H9 (cell line): Measurements from ENCODE around the gene OPN1MW. TPM values are rescaled to one million over a fixed set of nuclear protein-coding genes. Genes with fewer than 3 reads are reported as not detected.
"Not testable (repeated sequence)": the region's sequence is repeated elsewhere in the genome, so short reads cannot be mapped to it uniquely, and the experiment has no call there.

Source experiments
- DNase-seq: peaks from one replicate; pipeline ENCODE4 v3.0.0-alpha.2; 2017
- H2AFZ ChIP-seq: one replicate; pipeline ENCODE4 v1.6.1; 2013; ENCODE audit warnings: mild to moderate bottlenecking, low read length, control low read depth, moderate library complexity
- H2AK5ac ChIP-seq: 2 replicates; pipeline ENCODE4 v1.6.1; 2013; ENCODE audit warnings: low read length, control low read depth, mixed read lengths; ENCODE audit not compliant: insufficient read length
- H2BK120ac ChIP-seq: one replicate; pipeline ENCODE4 v1.6.1; 2013; ENCODE audit warnings: low read depth, mild to moderate bottlenecking, low read length, control low read depth, inconsistent platforms; ENCODE audit not compliant: poor library complexity, severe bottlenecking
- H2BK12ac ChIP-seq: 2 replicates; pipeline ENCODE4 v1.6.1; 2013; ENCODE audit warnings: low read length, control low read depth, mixed read lengths, low read depth; ENCODE audit not compliant: insufficient read length
- H2BK15ac ChIP-seq: 2 replicates; pipeline ENCODE4 v1.6.1; 2013; ENCODE audit warnings: low read depth, low read length, control low read depth
- H2BK20ac ChIP-seq: one replicate; pipeline ENCODE4 v1.6.1; 2013; ENCODE audit warnings: low read depth, mild to moderate bottlenecking, low read length, control low read depth, inconsistent platforms; ENCODE audit not compliant: poor library complexity, severe bottlenecking
- H2BK5ac ChIP-seq: 2 replicates; pipeline ENCODE4 v1.6.1; 2013; ENCODE audit warnings: low read length, control low read depth, mixed read lengths; ENCODE audit not compliant: insufficient read length
- H3K14ac ChIP-seq: 2 replicates; pipeline ENCODE4 v1.6.1; 2013; ENCODE audit warnings: low read length, control low read depth; ENCODE audit not compliant: insufficient read depth
- H3K18ac ChIP-seq: 2 replicates; pipeline ENCODE4 v1.6.1; 2013; ENCODE audit warnings: low read depth, mild to moderate bottlenecking, mixed read lengths, low read length, control low read depth; ENCODE audit not compliant: insufficient read length
- H3K23ac ChIP-seq: 2 replicates; pipeline ENCODE4 v1.6.1; 2013; ENCODE audit warnings: low read length, control low read depth, mixed read lengths, low read depth; ENCODE audit not compliant: insufficient read length
- H3K23me2 ChIP-seq: 2 replicates; pipeline ENCODE4 v1.6.1; 2013; ENCODE audit warnings: low read depth, mild to moderate bottlenecking, mixed read lengths, low read length, control low read depth; ENCODE audit not compliant: insufficient read length, poor library complexity, severe bottlenecking
- H3K27ac ChIP-seq: 2 replicates; pipeline ENCODE4 v1.5.1; 2013; ENCODE audit warnings: low read length, control low read depth, mixed read lengths, low read depth; ENCODE audit not compliant: insufficient read length
- H3K27me3 ChIP-seq: 2 replicates; pipeline ENCODE4 v1.6.1; 2013; ENCODE audit warnings: low read length, control low read depth, inconsistent platforms; ENCODE audit not compliant: insufficient read depth
- H3K4ac ChIP-seq: 2 replicates; pipeline ENCODE4 v1.6.1; 2013; ENCODE audit warnings: low read depth, mild to moderate bottlenecking, control low read depth, inconsistent platforms, low read length, moderate library complexity
- H3K4me1 ChIP-seq: 2 replicates; pipeline ENCODE4 v1.6.1; 2013; ENCODE audit warnings: low read length, control low read depth, inconsistent platforms; ENCODE audit not compliant: insufficient read depth
- H3K4me2 ChIP-seq: 2 replicates; pipeline ENCODE4 v1.6.1; 2013; ENCODE audit warnings: low read length, control low read depth, mixed read lengths; ENCODE audit not compliant: insufficient read length, insufficient read depth
- H3K56ac ChIP-seq: 2 replicates; pipeline ENCODE4 v1.6.1; 2013; ENCODE audit warnings: low read depth, mild to moderate bottlenecking, mixed read lengths, low read length, control low read depth; ENCODE audit not compliant: insufficient read length
- H3K79me1 ChIP-seq: 2 replicates; pipeline ENCODE4 v1.6.1; 2013; ENCODE audit warnings: low read depth, mild to moderate bottlenecking, moderate library complexity, low read length, control low read depth, inconsistent platforms; ENCODE audit not compliant: insufficient read depth, poor library complexity, severe bottlenecking
- H3K79me2 ChIP-seq: 2 replicates; pipeline ENCODE4 v1.6.1; 2013; ENCODE audit warnings: low read length, control low read depth, inconsistent platforms; ENCODE audit not compliant: insufficient read depth
- H3K9ac ChIP-seq: 2 replicates; pipeline ENCODE4 v1.6.1; 2013; ENCODE audit warnings: low read length, control low read depth, mixed read lengths; ENCODE audit not compliant: insufficient read length; ENCODE audit errors: extremely low read depth
- H3K9me3 ChIP-seq: one replicate; pipeline ENCODE4 v1.6.1; 2013; ENCODE audit warnings: low read depth, low read length, inconsistent platforms; ENCODE audit not compliant: control insufficient read depth
- H3T11ph ChIP-seq: one replicate; pipeline ENCODE4 v1.6.1; 2013; ENCODE audit warnings: mild to moderate bottlenecking, low read length, control low read depth, inconsistent platforms
- H4K20me1 ChIP-seq: one replicate; pipeline ENCODE4 v1.6.1; 2013; ENCODE audit not compliant: control insufficient read depth, insufficient read length, insufficient read depth
- H4K5ac ChIP-seq: 2 replicates; pipeline ENCODE4 v1.6.1; 2013; ENCODE audit warnings: low read depth, mild to moderate bottlenecking, mixed read lengths, low read length, control low read depth; ENCODE audit not compliant: insufficient read length
- H4K8ac ChIP-seq: replicated peaks from 2 replicates; pipeline ENCODE4 v1.6.1; 2013; ENCODE audit warnings: low read length, control low read depth, mixed read lengths, low read depth; ENCODE audit not compliant: insufficient read length
- H4K91ac ChIP-seq: 2 replicates; pipeline ENCODE4 v1.6.1; 2013; ENCODE audit warnings: low read depth, mild to moderate bottlenecking, moderate library complexity, mixed read lengths, low read length, control low read depth; ENCODE audit not compliant: insufficient read length
- H3K27ac Mint-ChIP-seq, 3 experiments: 2 replicates in 2 of 3; 3 replicates in 1 of 3; pipeline ENCODE4 v1.8.0; 2020 to 2021; ENCODE audit warnings: mixed read lengths in 3 of 3, mild to moderate bottlenecking in 1 of 3, moderate library complexity in 1 of 3
- H3K27me3 Mint-ChIP-seq: 2 replicates; pipeline ENCODE4 v1.8.0; 2021; ENCODE audit warnings: low read depth, mild to moderate bottlenecking, moderate library complexity, mixed read lengths
- H3K36me3 Mint-ChIP-seq, 3 experiments: 2 replicates in 2 of 3; 3 replicates in 1 of 3; pipeline ENCODE4 v1.8.0; 2020 to 2021; ENCODE audit warnings: low read depth in 3 of 3, mixed read lengths in 3 of 3; ENCODE audit not compliant: insufficient read depth in 1 of 3
- H3K4me1 Mint-ChIP-seq, 2 experiments: 2 replicates each; pipeline ENCODE4 v1.8.0; 2020; ENCODE audit warnings: mixed read lengths in 2 of 2
- H3K4me3 Mint-ChIP-seq, 2 experiments: 2 replicates in 1 of 2; 3 replicates in 1 of 2; pipeline ENCODE4 v1.8.0; 2020 to 2021; ENCODE audit warnings: mild to moderate bottlenecking in 2 of 2, mixed read lengths in 2 of 2, moderate library complexity in 1 of 2
- H3K9me3 Mint-ChIP-seq, 2 experiments: 2 replicates in 1 of 2; 3 replicates in 1 of 2; pipeline ENCODE4 v1.8.0; 2020; ENCODE audit warnings: mild to moderate bottlenecking in 2 of 2, mixed read lengths in 2 of 2, moderate library complexity in 1 of 2
- WGBS: extraction: QIAGEN DNeasy Blood & Tissue Kit; methylation state at CpG from one replicate; pipeline ENCODE4 v1.1.7; 2013; ENCODE audit warnings: missing lambda C conversion rate, low lambda C conversion rate, mixed read lengths; ENCODE audit not compliant: insufficient read length; ENCODE audit errors: extremely low coverage; 5-methylcytosine and 5-hydroxymethylcytosine counted together
- total RNA-seq: library from RNA; stranded (reverse); gene quantifications from 2 replicates; pipeline ENCODE4 v1.2.1, GENCODE V29; 2021

Gene OPN1MW
- total RNA-seq, 1 experiment from 2014 or later = not detected

GRCh38 chrX:154225292-154225691 lies 42.9 kb downstream of the OPN1MW start:
- not testable (repeated sequence) for H3K79me2 ChIP-seq, H2AFZ ChIP-seq, H3K9me3 ChIP-seq, H3K36me3 Mint-ChIP-seq, H3K27me3 ChIP-seq, H2BK12ac ChIP-seq, H3K56ac ChIP-seq, H2BK120ac ChIP-seq, H3K14ac ChIP-seq, H3K4ac ChIP-seq, H3K23me2 ChIP-seq, H3K4me1 ChIP-seq, H3T11ph ChIP-seq, H3K27ac ChIP-seq, DNase-seq, H4K8ac ChIP-seq, H3K4me1 Mint-ChIP-seq, H2BK20ac ChIP-seq, H3K4me2 ChIP-seq, H3K9ac ChIP-seq, H4K20me1 ChIP-seq, H3K27me3 Mint-ChIP-seq, H3K18ac ChIP-seq, H3K9me3 Mint-ChIP-seq, H3K27ac Mint-ChIP-seq, H4K91ac ChIP-seq, H3K79me1 ChIP-seq, H2BK5ac ChIP-seq, H3K4me3 Mint-ChIP-seq, H4K5ac ChIP-seq, H2AK5ac ChIP-seq, H3K23ac ChIP-seq, H2BK15ac ChIP-seq
- WGBS = no CpG with 5 or more reads among the region's 6 CpGs

GRCh38 chrX:154226706-154227105 lies 44.3 kb downstream of the OPN1MW start:
- H3T11ph ChIP-seq, H3K79me1 ChIP-seq, H2BK20ac ChIP-seq, H3K4me3 Mint-ChIP-seq, H3K4ac ChIP-seq, H4K91ac ChIP-seq, H3K9me3 Mint-ChIP-seq, H3K14ac ChIP-seq, DNase-seq, H3K27me3 Mint-ChIP-seq, H4K8ac ChIP-seq, H2BK12ac ChIP-seq, H3K23ac ChIP-seq, H3K79me2 ChIP-seq, H4K20me1 ChIP-seq, H3K36me3 Mint-ChIP-seq, H3K9ac ChIP-seq, H3K4me1 ChIP-seq, H2BK15ac ChIP-seq, H2BK5ac ChIP-seq, H3K4me2 ChIP-seq, H3K4me1 Mint-ChIP-seq, H3K27me3 ChIP-seq, H4K5ac ChIP-seq, H3K56ac ChIP-seq, H3K27ac ChIP-seq, H3K18ac ChIP-seq, H2AFZ ChIP-seq, H3K23me2 ChIP-seq, H2BK120ac ChIP-seq, H2AK5ac ChIP-seq, H3K9me3 ChIP-seq, H3K27ac Mint-ChIP-seq: not testable (repeated sequence)
- WGBS = no CpG with 5 or more reads among the region's 9 CpGs
